ENCODE results near the gene USP15. TPM values are rescaled to one million over a fixed set of nuclear protein-coding genes. Genes with fewer than 3 reads are reported as not detected.

USP15 gene
- total and polyA plus RNA-seq, 2 of the 4 experiments (the other 2 are of a cell fraction), result 28.5 to 49.6 TPM

GRCh38 chr12:62214846-62215245 lies 45.4 kb upstream of the USP15 start:
- Histone ChIP-seq H2BK5ac (ENCODE audit: low read depth, low read length, poor library complexity, severe bottlenecking) (no peak overlapping the region), H3K9me1 (ENCODE audit: insufficient read depth, low read length) (no peaks in the 10 kb centered on the region), H3K4me2 (ENCODE audit: low read depth, low read length) (no peak overlapping the region), H3K14ac (replicated peaks; ENCODE audit: low read depth, low read length) (no peak overlapping the region), H3K4me1 (ENCODE audit: control insufficient read depth, insufficient read depth, low read length) (no peaks in the 10 kb centered on the region), H4K91ac (ENCODE audit: insufficient read depth, low read depth, low read length) (no peak overlapping the region), H2AFZ (replicated peaks; ENCODE audit: low read length, poor library complexity) (no peak overlapping the region), H3K4me3 (ENCODE audit: insufficient read depth, low read depth, low read length) (no peak overlapping the region), H2AK9ac (replicated peaks; ENCODE audit: low read depth, low read length, poor library complexity) (no peak overlapping the region), H3K36me3 (ENCODE audit: control insufficient read depth, insufficient read depth, low read length) (no peaks in the 10 kb centered on the region), H3K27ac (ENCODE audit: insufficient read depth, low read length) (no peak overlapping the region), H2BK120ac (ENCODE audit: low read depth, low read length) (no peak overlapping the region), H3K79me1 (ENCODE audit: low read depth in 1 of 2, low read length in 2 of 2) (no peaks in the 10 kb centered on the region), H3K9me3 (ENCODE audit: control insufficient read depth, insufficient read depth, low read length) (no peaks in the 10 kb centered on the region), H2AK5ac (ENCODE audit: low read depth, low read length) (no peak overlapping the region), H3K18ac (ENCODE audit: low read depth, low read length) (no peak overlapping the region), H4K5ac (ENCODE audit: low read depth, low read length) (no peak overlapping the region), H3K23ac (ENCODE audit: low read depth, low read length) (no peak overlapping the region), H2BK15ac (ENCODE audit: low read depth, low read length) (no peak overlapping the region), H3K56ac (ENCODE audit: extremely low read depth, insufficient read depth, low read length) (no peak overlapping the region), H4K8ac (ENCODE audit: low read depth in 2 of 2, low read length in 2 of 2) (no peak overlapping the region), H3K27me3 (ENCODE audit: control insufficient read depth, insufficient read depth, low read length) (no peaks in the 10 kb centered on the region), H3K9ac (ENCODE audit: low read depth, low read length) (no peak overlapping the region), H2BK20ac (ENCODE audit: low read depth, low read length) (no peak overlapping the region), H3K4ac (ENCODE audit: low read depth, low read length) (no peak overlapping the region), H4K20me1 (ENCODE audit: insufficient read depth, low read length) (no peaks in the 10 kb centered on the region)
- intact Hi-C loops (cut with micrococcal nuclease) (no loop called here), in situ Hi-C loops (cut with MboI; ENCODE audit: low sequenced_read_pairs) (no loop called here), dilution Hi-C loops (cut with HindIII; ENCODE audit: low sequenced_read_pairs, unreplicated experiment) (no loop called here)
- TF ChIP-seq ELK1 (IDR thresholded peaks at IDR 0.05; ENCODE audit: borderline replicate concordance, low read depth, low read length) (no peak), CEBPB (IDR thresholded peaks at IDR 0.05; ENCODE audit: low read depth, low read length) (0 out of 2 replicates have a peak, but pooled peaks have one; percentile 14)
- no peak for ATAC-seq (ENCODE audit: low read depth)
- POLR2A ChIA-PET (ENCODE audit: unreplicated experiment), result no interaction called here
- DNase-seq, result no peak
- no TSS peak for BruUV-seq (replicated peaks)
- CTCF ChIA-PET, result no interaction called here

Data from IMR-90 (cell line).